C4-2B (cell line): ENCODE data around the gene SLC13A1.

ENCODE experiments used
- H3K27ac ChIP-seq: fragments of 450-650 bp; 2 replicates; pipeline ENCODE4 v1.5.1; 2017
- CTCF ChIP-seq: fragments of 450-650 bp; conservative IDR thresholded peaks from 2 replicates; pipeline ENCODE4 v1.5.1; 2017; ENCODE audit warnings: mild to moderate bottlenecking
- ZFX ChIP-seq: fragments of 450-650 bp; IDR thresholded peaks from 2 replicates; pipeline ENCODE4 v1.6.1; 2017

SLC13A1 gene

GRCh38 chr7:123193235-123193634, 6.5 kb downstream of the SLC13A1 start:
- H3K27ac ChIP-seq: no peak overlapping the region
- TF ChIP-seq ZFX (no peak), CTCF (no peak)

- H3K27ac ChIP-seq: peak overlapping the region; percentile 58; the same call in 1 of the 2 replicates
- TF ChIP-seq ZFX (no peak), CTCF (no peak)
Measured at GRCh38 chr7:123191132-123191531, 8.6 kb downstream of the SLC13A1 start.

- TF ChIP-seq ZFX (no peak), CTCF (no peak)
- no peak overlapping the region; the same call in 1 of the 2 replicates for H3K27ac ChIP-seq
Measured at GRCh38 chr7:123190109-123190831, 9.5 kb downstream of the SLC13A1 start.

- TF ChIP-seq ZFX (no peak), CTCF (no peak)
- H3K27ac ChIP-seq: no peak overlapping the region
Measured at GRCh38 chr7:123185756-123186155, 14.0 kb downstream of the SLC13A1 start.

GRCh38 chr7:123184271-123184670, 15.5 kb downstream of the SLC13A1 start:
- TF ChIP-seq CTCF (no peak), ZFX (no peak)
- no peak overlapping the region for H3K27ac ChIP-seq

- H3K27ac ChIP-seq: no peak overlapping the region
- TF ChIP-seq ZFX (no peak), CTCF (no peak)
Measured at GRCh38 chr7:123183431-123183830, 16.3 kb downstream of the SLC13A1 start.

GRCh38 chr7:123177442-123177841, 22.3 kb downstream of the SLC13A1 start:
- H3K27ac ChIP-seq: no peak overlapping the region
- TF ChIP-seq CTCF (no peak), ZFX (no peak)
